Astrocyte of the hippocampus (primary cell): ENCODE results near the gene TCF12.
"Not testable (repeated sequence)": the region's sequence is repeated elsewhere in the genome, so short reads cannot be mapped to it uniquely, and the experiment has no call there.

ENCODE experiments used
- DNase-seq: peaks from one replicate; pipeline ENCODE4 v3.0.0; 2011; ENCODE audit warnings: low read depth, low spot score

The TCF12 gene

DNA sequence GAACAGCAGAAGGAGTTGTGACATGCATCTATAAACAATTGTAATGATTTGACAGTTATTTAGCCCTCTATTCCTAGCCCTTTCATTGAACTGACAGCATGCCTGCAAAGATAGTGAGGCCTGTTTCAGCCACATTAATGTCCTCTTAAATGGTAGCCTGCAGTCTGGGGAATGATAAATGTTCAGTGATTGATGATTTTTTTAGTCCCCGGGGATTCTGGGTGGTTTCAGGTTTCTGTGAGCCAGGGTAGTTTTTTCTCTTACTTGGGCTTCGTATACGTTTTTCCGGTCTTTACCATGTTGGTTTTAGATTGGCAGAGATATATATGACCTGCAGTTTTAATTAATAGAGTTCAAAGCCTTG, 172.0 kb downstream of the TCF12 start:
- DNase-seq: no peak

- no peak for DNase-seq
Measured at GRCh38 chr15:57091636-57092035, 173.2 kb downstream of the TCF12 start.

GRCh38 chr15:57092252-57092651, 173.8 kb downstream of the TCF12 start:
- no peak for DNase-seq

DNA sequence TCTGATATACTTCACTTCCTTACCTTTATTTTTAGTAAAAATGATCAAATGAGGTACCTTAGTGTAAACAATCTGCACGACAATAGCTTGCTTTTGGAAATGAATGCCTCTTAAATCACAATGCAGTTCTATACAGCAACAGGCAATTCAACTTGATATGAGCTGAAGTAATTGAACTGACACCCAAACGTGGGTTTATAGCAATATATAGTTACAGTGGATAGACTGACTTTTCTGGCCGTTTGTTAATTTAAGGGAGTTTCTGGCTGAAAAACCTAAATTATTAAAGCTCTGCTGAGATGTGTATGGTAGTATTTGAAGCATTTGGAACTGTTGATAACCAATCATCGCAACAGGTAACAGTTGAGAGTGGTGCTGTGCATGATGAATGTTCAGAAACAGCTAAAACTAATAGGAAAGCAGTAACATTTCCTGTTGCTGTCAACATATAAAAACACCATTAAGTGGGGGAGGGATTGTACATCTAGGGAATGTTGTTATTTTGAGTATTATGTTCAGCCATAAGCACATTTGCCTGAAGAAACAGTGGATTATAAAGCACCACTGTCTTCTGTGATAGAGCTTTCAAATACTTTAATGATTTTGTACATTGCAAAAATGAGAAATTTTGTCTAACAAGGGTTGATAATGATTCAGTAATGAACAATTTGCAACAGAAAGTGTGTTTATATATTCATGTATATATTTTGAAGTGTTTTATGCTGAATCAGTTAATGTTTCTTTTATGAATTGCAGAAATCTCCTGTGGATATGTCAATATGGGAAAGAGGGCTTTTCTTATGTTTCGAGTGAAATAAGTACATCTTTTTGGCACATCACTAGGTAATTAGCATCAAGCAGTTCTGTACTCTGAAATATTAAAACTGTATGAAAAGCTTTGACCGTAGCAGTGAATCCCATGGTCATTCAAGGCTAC, 176.1 kb downstream of the TCF12 start:
- no peak for DNase-seq

- no peak for DNase-seq
Measured at GRCh38 chr15:57095896-57096295, 177.5 kb downstream of the TCF12 start.

GRCh38 chr15:57097246-57097645, 178.8 kb downstream of the TCF12 start:
- no peak for DNase-seq

DNA sequence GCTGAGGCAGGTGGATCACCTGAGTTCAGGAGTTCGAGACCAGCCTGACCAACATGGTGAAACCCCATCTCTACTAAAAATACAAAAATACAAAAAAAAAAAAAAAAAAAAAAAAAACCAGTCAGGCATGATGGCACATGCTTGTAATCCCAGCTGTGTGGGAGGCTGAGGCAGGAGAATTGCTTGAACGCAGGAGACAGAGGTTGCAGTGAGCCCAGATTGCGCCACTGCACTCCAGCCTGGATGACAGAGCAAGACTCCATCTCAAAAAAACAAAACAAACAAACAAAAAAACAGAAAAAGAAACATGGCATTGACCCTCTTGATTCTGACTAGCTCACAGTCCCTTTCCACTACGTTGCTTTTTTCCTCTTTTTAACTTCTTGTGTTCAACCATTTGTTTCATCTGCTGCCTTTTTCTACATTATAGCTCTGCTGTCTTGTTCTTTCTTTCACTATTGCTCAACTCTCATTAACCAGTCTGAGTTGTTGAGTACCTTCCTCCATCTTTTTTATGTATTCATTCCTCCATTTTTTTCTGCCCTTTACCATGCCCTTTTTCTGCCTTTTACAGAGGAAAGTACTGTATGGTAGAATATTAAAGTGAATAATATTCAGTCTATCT, 179.6 kb downstream of the TCF12 start:
- DNase-seq: not testable (repeated sequence)

GRCh38 chr15:57098896-57099295, 180.5 kb downstream of the TCF12 start:
- DNase-seq: no peak

- DNase-seq: no peak
Measured at GRCh38 chr15:57100136-57100539, 181.7 kb downstream of the TCF12 start.

DNA sequence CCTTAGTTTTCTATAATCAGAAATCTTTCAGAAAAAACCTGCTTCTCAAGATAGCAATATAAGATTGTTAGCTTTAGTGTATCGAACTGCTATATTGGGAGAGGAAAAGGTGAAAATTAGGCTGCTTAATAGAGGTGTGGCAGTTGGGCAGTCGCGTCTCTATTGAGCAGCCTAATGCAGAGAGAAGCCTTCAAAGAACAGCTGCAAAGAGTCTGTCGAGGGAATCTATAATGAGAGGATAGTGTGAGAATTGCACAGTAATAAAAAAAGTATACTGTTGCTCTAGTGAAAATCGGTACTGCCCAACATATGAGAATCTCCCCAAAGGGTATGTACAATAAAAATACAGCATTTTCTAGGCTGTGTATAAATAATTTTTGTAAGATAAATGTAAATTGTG, 184.4 kb downstream of the TCF12 start:
- no peak for DNase-seq

DNA sequence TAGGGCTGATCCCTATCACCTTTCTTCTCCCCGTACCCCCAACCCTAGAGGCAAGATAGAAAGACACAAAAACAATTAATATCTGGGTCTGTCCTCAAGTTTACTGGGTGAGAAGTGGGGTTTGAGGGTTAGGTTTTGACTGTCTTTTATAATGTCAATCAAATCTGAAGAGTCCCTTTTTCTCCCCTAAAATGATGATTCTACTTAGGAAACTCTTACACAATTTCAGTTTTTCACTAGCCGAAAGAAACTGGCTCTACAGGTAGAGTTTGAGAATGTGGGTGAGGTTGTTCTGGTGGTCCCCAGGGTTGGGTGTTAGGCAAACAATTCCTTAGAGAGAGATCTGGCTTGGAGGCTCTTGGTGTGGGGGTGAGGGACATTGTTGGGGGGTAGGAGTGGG, 189.9 kb downstream of the TCF12 start:
- DNase-seq: no peak

- no peak for DNase-seq
Measured at GRCh38 chr15:57109005-57109404, 190.6 kb downstream of the TCF12 start.

DNA sequence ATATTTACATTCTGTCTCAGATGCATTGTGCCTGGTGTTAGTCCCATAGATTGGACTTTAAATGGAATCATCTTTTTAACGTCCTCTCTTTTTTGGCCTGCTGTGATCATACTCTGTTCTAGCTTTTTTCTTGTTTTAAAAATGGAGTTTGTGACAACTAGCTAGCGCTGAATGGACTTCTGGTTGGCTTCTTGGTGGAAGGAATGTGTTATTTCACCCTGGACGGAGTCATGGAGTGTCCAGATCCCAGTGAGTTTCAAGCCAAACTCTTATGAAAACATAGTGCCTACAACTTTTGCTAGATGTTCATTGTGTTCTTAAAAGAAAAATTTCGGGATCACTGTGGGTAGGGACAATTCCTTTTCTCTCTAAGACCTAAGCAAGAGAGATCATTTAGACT, 192.6 kb downstream of the TCF12 start:
- DNase-seq: no peak

DNA sequence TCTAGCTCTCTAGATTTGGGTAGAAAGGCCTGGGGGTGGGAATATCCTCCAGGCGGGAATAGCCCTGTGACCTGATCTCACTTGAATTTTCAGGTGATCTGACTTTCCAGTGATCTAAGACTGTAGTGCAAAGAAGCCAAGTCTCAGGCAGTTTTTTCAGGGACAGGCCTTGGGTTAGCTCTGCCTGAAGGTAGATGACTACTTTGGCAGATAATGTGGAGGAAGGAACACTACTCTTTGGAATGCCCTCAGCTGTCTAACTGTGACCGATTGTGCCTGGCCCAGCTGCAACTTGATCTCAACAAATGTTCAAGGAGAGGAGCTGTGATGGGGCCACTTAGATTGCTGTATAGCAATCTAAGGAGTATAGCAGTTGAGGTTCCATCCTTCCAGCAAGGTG, 193.7 kb downstream of the TCF12 start:
- DNase-seq: no peak

GRCh38 chr15:57114070-57114469, 195.6 kb downstream of the TCF12 start:
- DNase-seq: peak; percentile 59

GRCh38 chr15:57118013-57118799, 199.8 kb downstream of the TCF12 start:
- peak; percentile 69 for DNase-seq

- DNase-seq: no peak
Measured at GRCh38 chr15:57122080-57122840, 203.8 kb downstream of the TCF12 start.

DNA sequence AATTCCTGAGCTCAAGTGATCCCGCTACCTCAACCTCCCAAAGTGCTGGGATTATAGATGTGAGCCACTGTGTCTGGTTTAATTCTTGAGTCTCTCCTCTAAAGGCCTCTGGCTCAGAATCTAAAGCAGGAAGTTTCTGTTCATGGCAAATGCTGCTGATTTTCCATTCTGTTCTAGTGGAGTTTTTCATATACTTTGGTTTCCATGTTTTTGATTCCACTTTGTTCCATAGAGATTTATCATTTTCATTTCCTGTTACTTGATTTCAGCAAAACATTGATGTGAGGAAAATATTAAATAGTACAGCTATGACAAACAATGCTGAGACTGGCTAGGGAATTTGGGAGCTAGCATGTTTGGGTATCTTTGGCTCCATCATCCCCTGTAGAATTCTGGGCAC, 205.6 kb downstream of the TCF12 start:
- no peak for DNase-seq

GRCh38 chr15:57129064-57129463, 210.6 kb downstream of the TCF12 start:
- no peak for DNase-seq

GRCh38 chr15:57130956-57131355, 212.5 kb downstream of the TCF12 start:
- no peak for DNase-seq

DNA sequence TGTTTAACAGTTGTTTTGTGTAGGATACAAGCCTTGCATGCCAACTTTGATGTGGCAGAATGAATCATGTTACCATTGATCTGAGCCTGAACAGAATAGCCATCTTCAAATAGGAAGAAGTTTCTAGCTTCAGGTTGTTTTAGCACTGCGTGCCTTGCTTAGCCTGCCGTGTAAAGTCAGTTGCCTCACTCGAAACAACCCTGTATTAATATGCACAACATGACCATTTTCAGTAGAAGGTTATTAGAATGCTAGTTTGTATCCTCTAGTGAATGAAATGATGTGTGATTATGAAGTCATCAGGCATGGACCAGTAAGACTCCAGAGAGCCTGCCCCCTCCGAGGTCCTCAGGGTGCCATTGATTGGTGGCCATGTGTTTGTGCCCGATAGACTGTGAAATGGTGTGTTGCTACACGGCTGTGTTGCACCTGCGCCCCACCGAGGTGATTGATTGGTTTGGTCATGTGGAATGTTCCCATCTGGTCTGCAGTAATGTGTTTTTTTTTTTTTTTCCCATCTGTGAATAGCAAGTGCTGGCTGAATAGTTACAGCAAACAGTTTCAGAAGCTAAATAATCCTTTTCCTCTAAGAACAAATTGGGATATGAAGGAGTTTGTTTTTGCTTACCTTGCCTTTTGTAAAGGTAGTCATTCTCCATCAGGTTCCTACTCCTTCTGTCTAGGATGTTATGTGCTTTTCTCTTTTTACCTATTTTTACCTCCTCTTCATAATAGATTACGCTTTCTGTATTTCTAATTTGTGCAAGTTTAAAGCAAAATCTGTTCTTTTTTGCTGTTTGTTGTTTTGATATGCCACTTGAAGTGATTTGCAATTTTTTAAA, 214.9 kb downstream of the TCF12 start:
- peak; percentile 69 for DNase-seq
